ACC112 (cell line): ENCODE data around the gene PPEF2.
"Not testable (repeated sequence)": the region's sequence is repeated elsewhere in the genome, so short reads cannot be mapped to it uniquely, and the experiment has no call there.

ENCODE experiments used
- H2AFZ ChIP-seq: fragments of 200-600 bp; sonication (generic); one replicate; pipeline ENCODE4 v1.6.0; 2017; ENCODE audit warnings: antibody characterized with exemption, low read length; ENCODE audit not compliant: unreplicated experiment
- H3K27ac ChIP-seq: fragments of 200-600 bp; sonication (generic); 2 replicates; pipeline ENCODE4 v1.5.1; 2014; ENCODE audit warnings: low read depth, mild to moderate bottlenecking, antibody characterized with exemption, low read length, moderate library complexity
- H3K27me3 ChIP-seq: fragments of 200-600 bp; sonication (generic); 2 replicates; pipeline ENCODE4 v1.6.1; 2014; ENCODE audit warnings: mild to moderate bottlenecking, antibody characterized with exemption, low read length, moderate library complexity, mixed read lengths; ENCODE audit not compliant: insufficient read depth
- H3K36me3 ChIP-seq: fragments of 200-600 bp; sonication (generic); 2 replicates; pipeline ENCODE4 v1.6.1; 2016; ENCODE audit warnings: mild to moderate bottlenecking, antibody characterized with exemption, low read length, moderate library complexity, mixed read lengths; ENCODE audit not compliant: insufficient read depth
- H3K4me1 ChIP-seq: fragments of 200-600 bp; sonication (generic); one replicate; pipeline ENCODE4 v1.6.1; 2016; ENCODE audit warnings: low read length, mixed read lengths; ENCODE audit not compliant: insufficient read depth, unreplicated experiment, control insufficient read depth
- H3K4me3 ChIP-seq: fragments of 200-600 bp; sonication (generic); 2 replicates; pipeline ENCODE4 v1.5.1; 2014; ENCODE audit warnings: mild to moderate bottlenecking, low read depth, low read length
- H3K79me2 ChIP-seq: fragments of 200-600 bp; sonication (generic); one replicate; pipeline ENCODE4 v1.6.0; 2016; ENCODE audit warnings: low read length; ENCODE audit not compliant: control insufficient read depth, unreplicated experiment, insufficient read depth

Gene PPEF2

GRCh38 chr4:75867130-75867529 is 35.1 kb downstream of the PPEF2 start:
- H3K27ac ChIP-seq: no peak overlapping the region
- H3K4me1 ChIP-seq: no peaks in the 10 kb centered on the region
- H3K36me3 ChIP-seq: no peaks in the 10 kb centered on the region
- H3K27me3 ChIP-seq: 0 out of 2 replicates have a peak, but pooled peaks cover 4% of the 10 kb centered on the region
- H3K79me2 ChIP-seq: no peaks in the 10 kb centered on the region
- H3K4me3 ChIP-seq: no peak overlapping the region
- H2AFZ ChIP-seq: no peak overlapping the region

DNA sequence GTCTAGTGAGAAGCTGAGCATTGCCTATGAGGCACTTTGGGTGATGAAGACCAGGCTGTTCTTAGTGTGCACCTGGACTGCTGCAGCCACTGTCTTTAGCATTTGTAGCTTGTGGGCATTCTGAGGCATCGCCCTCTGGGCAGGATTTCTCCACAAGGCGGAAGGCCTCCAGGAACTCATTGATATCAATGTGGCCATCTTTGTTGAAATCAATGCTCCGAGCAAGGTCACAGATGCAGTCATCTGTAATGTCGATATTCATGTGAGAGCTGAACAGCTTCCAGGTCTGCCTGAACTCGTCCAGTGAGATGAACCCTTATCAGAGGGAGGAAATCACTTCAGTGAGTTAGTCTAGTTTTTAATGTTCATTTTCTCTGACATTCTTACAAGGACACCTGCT is 41.6 kb downstream of the PPEF2 start:
- Histone ChIP-seq H3K27me3 (peaks cover 5% of the 10 kb centered on the region; the same call in 1 of the 2 replicates), H2AFZ (no peak overlapping the region), H3K4me1 (no peaks in the 10 kb centered on the region), H3K36me3 (no peaks in the 10 kb centered on the region), H3K79me2 (no peaks in the 10 kb centered on the region), H3K27ac (no peak overlapping the region), H3K4me3 (no peak overlapping the region)

DNA sequence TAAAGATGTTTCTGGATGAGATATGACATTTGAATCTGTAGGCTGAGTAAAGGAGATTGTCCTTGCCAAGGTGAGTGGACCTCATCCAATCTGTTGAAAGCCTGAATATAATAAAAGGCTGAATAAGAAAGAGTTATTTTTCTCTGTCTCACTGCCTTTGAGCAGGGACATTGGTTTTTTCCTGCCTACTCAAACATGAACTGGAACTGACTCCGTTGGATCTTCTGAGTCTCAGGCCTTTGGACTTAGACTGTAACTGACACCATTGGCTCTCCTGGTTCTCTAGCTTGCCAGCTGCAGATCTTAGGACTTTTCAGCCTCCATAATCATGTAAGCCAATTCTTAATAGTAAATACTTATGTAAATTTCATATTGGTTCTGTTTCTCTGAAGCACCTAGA is 43.5 kb downstream of the PPEF2 start:
- H3K36me3 ChIP-seq: no peaks in the 10 kb centered on the region
- no peaks in the 10 kb centered on the region for H3K4me1 ChIP-seq
- no peaks in the 10 kb centered on the region for H3K79me2 ChIP-seq
- H3K27ac ChIP-seq: no peak overlapping the region
- peaks cover 5% of the 10 kb centered on the region; the same call in 1 of the 2 replicates for H3K27me3 ChIP-seq
- no peak overlapping the region for H2AFZ ChIP-seq
- H3K4me3 ChIP-seq: no peak overlapping the region

GRCh38 chr4:75849461-75849860 is 52.8 kb downstream of the PPEF2 start:
- H3K27ac ChIP-seq: peak overlapping the region; percentile 45; the same call in 1 of the 2 replicates
- H2AFZ ChIP-seq: no peak overlapping the region
- H3K4me1 ChIP-seq: peaks cover 28% of the 10 kb centered on the region
- no peaks in the 10 kb centered on the region for H3K27me3 ChIP-seq
- H3K36me3 ChIP-seq: no peaks in the 10 kb centered on the region
- H3K79me2 ChIP-seq: no peaks in the 10 kb centered on the region
- no peak overlapping the region for H3K4me3 ChIP-seq

GRCh38 chr4:75848891-75849290 is 53.4 kb downstream of the PPEF2 start:
- Histone ChIP-seq H3K79me2 (no peaks in the 10 kb centered on the region), H2AFZ (peak overlapping the region; percentile 20)

DNA sequence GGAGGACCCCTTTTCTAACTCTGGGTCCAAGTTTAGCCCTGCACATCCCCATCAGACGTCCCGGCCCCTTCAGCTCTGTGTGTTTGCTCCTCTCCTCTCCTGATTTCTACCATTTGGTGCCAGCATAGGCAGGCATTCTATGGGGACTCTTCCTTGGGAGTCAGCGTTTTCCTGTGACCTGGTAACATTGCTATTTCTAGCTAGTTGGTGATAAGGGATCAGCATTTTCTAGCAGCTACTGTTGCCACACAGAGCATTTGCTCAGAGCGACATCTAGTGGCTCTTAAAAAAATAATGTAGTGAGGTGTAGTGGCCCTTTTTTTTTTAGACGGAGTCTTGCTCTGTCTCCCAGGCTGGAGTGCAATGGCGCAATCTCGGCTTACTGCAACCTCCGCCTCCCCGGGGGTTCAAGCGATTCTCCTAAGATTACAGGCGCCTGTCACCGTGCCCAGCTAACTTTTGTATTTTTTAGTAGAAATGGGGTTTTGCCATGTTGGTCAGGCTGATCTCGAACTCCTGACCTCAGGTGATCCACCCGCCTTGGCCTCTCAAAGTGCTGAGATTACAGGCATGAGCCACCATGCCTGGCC is 54.0 kb downstream of the PPEF2 start:
- not testable (repeated sequence) for H3K4me3 ChIP-seq

More at GRCh38 chr4:75848891-75849290, 53.4 kb downstream of the PPEF2 start:
- Histone ChIP-seq H3K36me3 (no peaks in the 10 kb centered on the region), H3K4me1 (peaks cover 33% of the 10 kb centered on the region), H3K4me3 (no peak overlapping the region), H3K27ac (peak overlapping the region; percentile 45), H3K27me3 (no peaks in the 10 kb centered on the region)

GRCh38 chr4:75845992-75846391 is 56.3 kb downstream of the PPEF2 start:
- Histone ChIP-seq H3K27me3 (no peaks in the 10 kb centered on the region), H3K36me3 (no peaks in the 10 kb centered on the region), H3K4me3 (no peak overlapping the region), H2AFZ (no peak overlapping the region), H3K4me1 (peaks cover 38% of the 10 kb centered on the region), H3K79me2 (no peaks in the 10 kb centered on the region), H3K27ac (0 out of 2 replicates have a peak overlapping the region, but pooled peaks have one; percentile 3)

More for the DNA sequence above, 54.0 kb downstream of the PPEF2 start:
- Histone ChIP-seq H3K27ac (peak overlapping the region; percentile 45), H2AFZ (peak overlapping the region; percentile 42), H3K4me1 (peaks cover 38% of the 10 kb centered on the region)
- H3K27me3 ChIP-seq, H3K36me3 ChIP-seq, H3K79me2 ChIP-seq: not testable (repeated sequence)

DNA sequence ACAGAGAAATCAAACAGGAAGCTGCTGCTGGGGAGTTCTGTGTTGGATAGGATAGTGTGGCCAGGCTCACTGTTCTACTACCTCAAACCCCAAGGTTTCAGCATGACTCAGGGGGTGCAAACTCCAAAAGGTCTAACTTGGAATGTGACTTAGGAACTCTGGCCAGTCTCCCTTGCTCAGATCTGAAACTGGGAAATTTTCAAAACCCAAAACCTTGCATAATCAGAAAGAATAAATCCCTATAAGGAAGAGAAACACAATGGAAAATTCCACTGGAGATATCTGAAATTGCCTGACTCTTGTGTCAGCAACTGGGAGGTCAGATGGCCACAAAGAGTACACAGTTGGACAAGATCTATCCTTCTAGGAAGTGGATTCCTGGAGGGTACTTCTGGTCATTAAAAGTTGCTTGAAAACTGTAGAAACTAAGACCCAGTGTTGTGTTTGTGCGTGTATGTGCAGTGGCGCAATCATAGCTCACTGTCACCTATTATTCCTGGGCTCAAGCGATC is 58.0 kb downstream of the PPEF2 start:
- no peaks in the 10 kb centered on the region for H3K27me3 ChIP-seq
- peak overlapping the region; percentile 87 for H3K27ac ChIP-seq
- no peaks in the 10 kb centered on the region for H3K79me2 ChIP-seq
- H3K36me3 ChIP-seq: no peaks in the 10 kb centered on the region
- no peak overlapping the region for H3K4me3 ChIP-seq
- peak overlapping the region; percentile 5 for H2AFZ ChIP-seq
- H3K4me1 ChIP-seq: peaks cover 33% of the 10 kb centered on the region

DNA sequence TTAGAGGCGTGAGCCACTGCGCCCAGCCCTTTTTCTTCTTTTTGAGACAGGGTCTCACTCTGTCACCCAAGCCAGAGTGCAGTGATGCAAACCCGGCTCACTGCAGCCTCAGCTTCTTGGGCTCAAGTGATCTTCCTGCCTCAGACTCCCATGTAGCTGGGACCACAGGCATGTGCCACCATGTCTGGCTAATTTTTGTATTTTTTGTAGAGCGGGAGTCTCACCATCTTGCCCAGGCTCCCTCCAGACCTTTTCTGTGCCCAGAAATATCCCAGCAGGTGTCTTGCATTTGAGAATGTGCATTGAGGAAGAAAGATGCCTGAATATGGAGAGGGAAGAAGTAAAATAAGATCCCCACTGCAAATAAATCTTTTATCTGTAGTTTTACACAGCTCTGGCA is 58.7 kb downstream of the PPEF2 start:
- Histone ChIP-seq H3K79me2 (no peaks in the 10 kb centered on the region), H3K36me3 (no peaks in the 10 kb centered on the region), H3K4me1 (peaks cover 30% of the 10 kb centered on the region), H3K4me3 (no peak overlapping the region), H3K27me3 (no peaks in the 10 kb centered on the region), H2AFZ (no peak overlapping the region), H3K27ac (peak overlapping the region; percentile 87)

DNA sequence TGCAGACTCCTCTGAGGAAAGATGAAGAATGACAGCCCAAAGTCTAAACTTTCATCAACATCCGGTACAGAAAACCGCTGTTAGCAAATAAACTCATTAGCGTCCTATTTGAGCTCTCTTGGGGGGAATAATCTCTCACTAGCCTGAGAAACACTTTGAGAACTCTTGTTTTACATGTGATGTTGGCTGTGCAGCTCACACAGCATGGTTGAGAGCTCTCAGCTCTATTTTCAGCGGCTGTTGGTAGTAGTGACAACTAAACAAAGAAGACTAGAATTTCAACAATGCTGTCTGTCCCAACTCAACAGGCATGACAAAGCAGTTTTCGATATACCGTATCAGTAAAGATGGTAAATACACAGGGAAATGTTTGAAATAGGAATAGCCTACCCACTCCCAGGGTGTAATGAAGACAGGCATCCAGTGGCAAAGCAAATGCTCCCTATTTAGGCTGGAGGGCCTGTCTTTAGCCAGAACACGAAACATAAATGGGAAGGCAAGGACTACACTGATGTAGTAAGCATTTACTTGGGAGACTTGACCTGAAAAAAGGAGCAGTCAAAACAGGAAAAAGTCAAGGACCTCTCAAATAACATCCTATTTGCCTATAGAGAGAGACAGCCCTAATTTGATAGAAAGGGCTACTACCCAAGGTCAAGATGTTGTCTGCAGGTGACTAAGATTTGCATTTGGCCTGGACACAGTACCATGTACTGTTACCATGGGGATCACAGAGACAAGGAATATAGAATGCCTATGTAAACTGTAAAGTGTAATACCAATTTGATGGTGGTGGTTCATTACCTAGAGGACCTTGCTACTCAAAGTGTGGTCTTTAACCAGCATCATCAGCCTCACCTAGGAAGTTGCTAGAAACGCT is 60.4 kb downstream of the PPEF2 start:
- Histone ChIP-seq H3K36me3 (no peaks in the 10 kb centered on the region), H3K27ac (no peak overlapping the region), H3K27me3 (no peaks in the 10 kb centered on the region), H2AFZ (no peak overlapping the region), H3K79me2 (no peaks in the 10 kb centered on the region), H3K4me3 (no peak overlapping the region), H3K4me1 (peaks cover 23% of the 10 kb centered on the region)
